ENCODE data around the gene KLK1. TPM values are rescaled to one million over a fixed set of nuclear protein-coding genes. Genes with fewer than 3 reads are reported as not detected.
"Not testable (repeated sequence)": the region's sequence is repeated elsewhere in the genome, so short reads cannot be mapped to it uniquely, and the experiment has no call there.

The KLK1 gene
- total RNA-seq, 5 donors from 2014 or later (not counting 1 experiment from before 2014, with no cell fraction given): 0.59 to 0.96 (median 0.60) TPM; not detected in 2

GRCh38 chr19:50779504-50780457, 43.8 kb downstream of the KLK1 start:
- CTCF ChIA-PET: interaction anchor here in 1 of 2 donors (1.1 kb wide), 1 partner anchor 243 kb away, joined by 3 read pairs; no protein-coding TSS in a partner anchor
- no peak overlapping the region for H3K27ac Mint-ChIP-seq
- H3K4me1 Mint-ChIP-seq: peaks cover 12 to 23% (median 12%) of the 10 kb centered on the region in 3 donors
- Histone ChIP-seq H3K36me3 (ENCODE audit: control insufficient read depth in 2 of 2, extremely low read depth in 1 of 2, insufficient read depth in 1 of 2, low read length in 1 of 2) (no peaks in the 10 kb centered on the region), H3K27ac (ENCODE audit: low read length) (no peak overlapping the region), H3K4me3 (ENCODE audit: control insufficient read depth in 1 of 2, extremely low read depth in 1 of 2, low read length in 1 of 2) (no peak overlapping the region), H3K27me3 (replicated peaks in 1 of 2; ENCODE audit: control insufficient read depth in 2 of 2, extremely low read depth in 1 of 2, insufficient read depth in 2 of 2, low read length in 1 of 2) (peaks cover 4 to 71% of the 10 kb centered on the region in 2 experiments), H3K9me3 (no peaks in the 10 kb centered on the region), H3K4me1 (ENCODE audit: control insufficient read depth in 1 of 2, extremely low read depth in 1 of 2, insufficient read depth in 2 of 2, low read length in 2 of 2) (peaks cover 0 to 16% of the 10 kb centered on the region in 2 experiments)
- ATAC-seq (replicated peaks in 1 of 4): no peak
- H3K27me3 Mint-ChIP-seq: peaks cover 64 to 66% of the 10 kb centered on the region in 2 donors
- POLR2A ChIA-PET: no interaction called here
- H3K9me3 Mint-ChIP-seq: no peaks in the 10 kb centered on the region
- no peak overlapping the region for H3K4me3 Mint-ChIP-seq
- 41% methylated on average over 18 of the region's 25 CpGs for WGBS (ENCODE audit: insufficient coverage)
- no peaks in the 10 kb centered on the region for H3K36me3 Mint-ChIP-seq
- no peak for DNase-seq

GRCh38 chr19:50778906-50779430, 44.6 kb downstream of the KLK1 start:
- Histone ChIP-seq H3K36me3 (ENCODE audit: control insufficient read depth in 2 of 2, extremely low read depth in 1 of 2, insufficient read depth in 1 of 2, low read length in 1 of 2) (no peaks in the 10 kb centered on the region), H3K4me1 (ENCODE audit: control insufficient read depth in 1 of 2, extremely low read depth in 1 of 2, insufficient read depth in 2 of 2, low read length in 2 of 2) (peaks cover 0 to 16% of the 10 kb centered on the region in 2 experiments), H3K27ac (ENCODE audit: low read length) (no peak overlapping the region), H3K9me3 (no peaks in the 10 kb centered on the region), H3K4me3 (ENCODE audit: control insufficient read depth in 1 of 2, extremely low read depth in 1 of 2, low read length in 1 of 2) (no peak overlapping the region), H3K27me3 (replicated peaks in 1 of 2; ENCODE audit: control insufficient read depth in 2 of 2, extremely low read depth in 1 of 2, insufficient read depth in 2 of 2, low read length in 1 of 2) (peaks cover 4 to 73% of the 10 kb centered on the region in 2 experiments)
- no peak for ATAC-seq (replicated peaks in 1 of 4)
- Mint-ChIP-seq H3K4me1 (peaks cover 12 to 23% (median 12%) of the 10 kb centered on the region in 3 donors), H3K4me3 (no peak overlapping the region), H3K27me3 (peaks cover 69 to 72% of the 10 kb centered on the region in 2 donors), H3K9me3 (no peaks in the 10 kb centered on the region), H3K36me3 (no peaks in the 10 kb centered on the region), H3K27ac (peak overlapping the region in 1 of 2 donors; percentile 67)
- WGBS (ENCODE audit: insufficient coverage): 81% methylated on average over 3 of the region's 7 CpGs
- DNase-seq: no peak
- ChIA-PET POLR2A (interaction anchor here in 1 of 2 donors (0.6 kb wide), 1 partner anchor 149 kb away, joined by 3 read pairs; no protein-coding TSS in a partner anchor), CTCF (no interaction called here)

DNA sequence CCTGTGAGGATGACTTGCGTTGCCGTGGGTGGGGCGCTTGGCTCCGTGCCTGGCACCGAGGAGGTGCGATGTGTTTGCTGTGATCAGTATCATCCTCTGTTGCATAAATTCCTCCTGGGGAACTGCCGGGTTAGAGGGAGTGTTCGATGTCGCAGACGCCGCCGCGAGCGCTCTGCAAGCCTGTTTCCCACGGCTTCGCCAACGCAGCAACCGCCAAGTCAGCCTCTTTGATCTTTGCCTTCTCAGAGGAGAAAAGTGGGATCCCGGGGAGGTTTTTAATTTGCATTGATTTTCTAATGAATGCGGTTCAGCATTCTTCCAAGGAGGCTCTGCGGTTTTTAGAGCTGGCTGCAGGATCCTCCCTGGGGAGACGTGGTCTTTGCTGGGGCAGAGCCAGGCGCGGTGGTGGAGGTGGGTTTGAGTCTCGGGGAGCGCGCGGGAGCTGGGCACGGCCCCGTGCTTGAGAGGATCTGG, 45.7 kb downstream of the KLK1 start:
- no peak overlapping the region for H3K27ac ChIP-seq (ENCODE audit: low read length)
- no peaks in the 10 kb centered on the region for H3K9me3 ChIP-seq
- Mint-ChIP-seq H3K27ac (no peak overlapping the region), H3K36me3 (no peaks in the 10 kb centered on the region), H3K4me3 (no peak overlapping the region), H3K4me1 (peaks cover 6 to 17% (median 6%) of the 10 kb centered on the region in 3 donors), H3K27me3 (peaks cover 70 to 74% of the 10 kb centered on the region in 2 donors), H3K9me3 (no peaks in the 10 kb centered on the region)
- 3% methylated on average over 25 of the region's 30 CpGs for WGBS (ENCODE audit: insufficient coverage)
- ChIA-PET POLR2A (no interaction called here), CTCF (interaction anchor here in 1 of 2 donors (0.5 kb wide), 1 partner anchor 118 kb away, joined by 3 read pairs; no protein-coding TSS in a partner anchor)
- H3K27me3 ChIP-seq (replicated peaks in 1 of 2; ENCODE audit: control insufficient read depth in 2 of 2, extremely low read depth in 1 of 2, insufficient read depth in 2 of 2, low read length in 1 of 2): peaks cover 4 to 74% of the 10 kb centered on the region in 2 experiments
- DNase-seq (no peak), ATAC-seq (replicated peaks in 1 of 4) (no peak)
- peaks cover 0 to 7% of the 10 kb centered on the region in 2 experiments for H3K4me1 ChIP-seq (ENCODE audit: control insufficient read depth in 1 of 2, extremely low read depth in 1 of 2, insufficient read depth in 2 of 2, low read length in 2 of 2)
- H3K36me3 ChIP-seq (ENCODE audit: control insufficient read depth in 2 of 2, extremely low read depth in 1 of 2, insufficient read depth in 1 of 2, low read length in 1 of 2): no peaks in the 10 kb centered on the region
- no peak overlapping the region for H3K4me3 ChIP-seq (ENCODE audit: control insufficient read depth in 1 of 2, extremely low read depth in 1 of 2, low read length in 1 of 2)

DNA sequence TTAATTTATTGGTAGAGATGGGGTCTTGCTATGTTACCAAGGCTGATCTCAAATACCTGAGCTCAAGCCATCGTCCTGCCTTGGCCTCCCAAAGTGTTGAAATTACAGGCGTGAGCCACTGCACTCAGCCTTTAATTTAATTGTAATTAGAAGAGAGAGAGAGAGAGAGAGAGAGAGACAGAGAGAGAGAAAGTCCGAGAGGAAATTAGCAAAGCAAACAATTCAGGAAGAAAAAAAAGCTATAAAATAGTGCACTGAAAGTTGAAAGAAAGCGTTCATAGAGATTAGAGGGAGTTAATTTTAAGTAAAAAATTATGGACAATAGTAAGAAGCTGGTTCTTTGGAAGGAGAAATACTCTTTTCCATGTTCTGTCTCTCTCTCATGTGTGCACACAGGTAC, 46.3 kb downstream of the KLK1 start:
- no peaks in the 10 kb centered on the region for H3K36me3 ChIP-seq (ENCODE audit: control insufficient read depth in 2 of 2, extremely low read depth in 1 of 2, insufficient read depth in 1 of 2, low read length in 1 of 2)
- DNase-seq: no peak
- ChIA-PET CTCF (interaction anchor here in 1 of 2 donors (0.5 to 0.8 kb wide), 2 partner anchors 112 to 407 kb away, joined by 3 to 4 read pairs; no protein-coding TSS in a partner anchor), POLR2A (no interaction called here)
- Mint-ChIP-seq H3K9me3 (no peaks in the 10 kb centered on the region), H3K4me1 (peaks cover 3 to 17% (median 6%) of the 10 kb centered on the region in 3 donors), H3K27me3 (peaks cover 65 to 71% of the 10 kb centered on the region in 2 donors), H3K36me3 (no peaks in the 10 kb centered on the region), H3K27ac (no peak overlapping the region), H3K4me3 (no peak overlapping the region)
- no peak overlapping the region for H3K27ac ChIP-seq (ENCODE audit: low read length)
- H3K9me3 ChIP-seq: no peaks in the 10 kb centered on the region
- WGBS (ENCODE audit: insufficient coverage): no CpG with 5 or more reads among the region's 4 CpGs
- H3K27me3 ChIP-seq (replicated peaks in 1 of 2; ENCODE audit: control insufficient read depth in 2 of 2, extremely low read depth in 1 of 2, insufficient read depth in 2 of 2, low read length in 1 of 2): peaks cover 4 to 69% of the 10 kb centered on the region in 2 experiments
- peaks cover 0 to 7% of the 10 kb centered on the region in 2 experiments for H3K4me1 ChIP-seq (ENCODE audit: control insufficient read depth in 1 of 2, extremely low read depth in 1 of 2, insufficient read depth in 2 of 2, low read length in 2 of 2)
- ATAC-seq (replicated peaks in 1 of 4): no peak
- H3K4me3 ChIP-seq (ENCODE audit: control insufficient read depth in 1 of 2, extremely low read depth in 1 of 2, low read length in 1 of 2): no peak overlapping the region

DNA sequence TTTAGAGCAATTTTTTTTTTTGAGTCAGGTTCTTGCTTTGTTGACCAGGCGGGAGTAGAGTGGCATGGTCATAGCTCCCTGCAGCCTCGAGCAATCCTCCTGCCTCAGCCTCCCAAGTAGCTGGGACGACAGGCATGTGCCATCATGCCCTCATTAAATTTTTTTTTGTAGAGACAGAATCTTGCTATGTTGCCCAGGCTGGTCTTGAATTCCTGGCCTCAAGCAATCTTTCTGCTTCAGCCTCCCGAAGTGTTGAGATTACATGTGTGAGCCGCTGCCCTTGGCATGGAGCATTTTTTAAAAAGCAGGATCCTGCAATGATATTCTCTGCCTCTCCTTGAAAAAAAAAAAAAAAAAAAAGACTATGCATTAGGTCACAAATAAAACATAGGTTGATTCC, 47.5 kb downstream of the KLK1 start:
- DNase-seq: no peak
- H3K4me1 ChIP-seq (ENCODE audit: control insufficient read depth in 1 of 2, extremely low read depth in 1 of 2, insufficient read depth in 2 of 2, low read length in 2 of 2): peaks cover 0 to 7% of the 10 kb centered on the region in 2 experiments

DNA sequence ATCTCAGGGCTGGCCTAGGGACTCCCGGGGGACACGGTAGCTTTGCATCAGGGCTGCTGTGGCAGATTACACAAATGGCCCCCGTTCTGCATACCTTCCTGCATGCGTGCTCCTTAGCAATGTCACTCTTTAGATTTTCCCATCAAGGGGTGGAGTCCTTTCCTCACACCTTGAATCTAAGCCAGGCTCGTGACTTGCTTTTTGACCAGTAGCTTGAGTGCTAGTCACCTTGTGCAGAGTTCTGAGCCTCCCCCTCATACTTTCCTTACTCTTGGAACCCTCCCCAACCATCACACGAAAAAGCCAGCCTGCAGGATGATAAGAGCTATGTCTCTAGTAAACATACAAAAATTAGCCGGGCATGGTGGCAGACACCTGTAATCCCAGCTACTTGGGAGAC, 50.1 kb downstream of the KLK1 start:
- Mint-ChIP-seq H3K27me3 (peaks cover 44 to 48% of the 10 kb centered on the region in 2 donors), H3K4me1 (peaks cover 3 to 11% (median 6%) of the 10 kb centered on the region in 3 donors)
- H3K27ac ChIP-seq (ENCODE audit: low read length); H3K4me3 Mint-ChIP-seq; H3K27ac Mint-ChIP-seq; H3K36me3 Mint-ChIP-seq; H3K4me3 ChIP-seq (ENCODE audit: control insufficient read depth in 1 of 2, extremely low read depth in 1 of 2, low read length in 1 of 2); ATAC-seq (replicated peaks in 1 of 4); DNase-seq; POLR2A ChIA-PET; CTCF ChIA-PET; H3K9me3 Mint-ChIP-seq; H3K36me3 ChIP-seq (ENCODE audit: control insufficient read depth in 2 of 2, extremely low read depth in 1 of 2, insufficient read depth in 1 of 2, low read length in 1 of 2); H3K9me3 ChIP-seq; H3K4me1 ChIP-seq (ENCODE audit: control insufficient read depth in 1 of 2, extremely low read depth in 1 of 2, insufficient read depth in 2 of 2, low read length in 2 of 2): not testable (repeated sequence)
- H3K27me3 ChIP-seq (replicated peaks in 1 of 2; ENCODE audit: control insufficient read depth in 2 of 2, extremely low read depth in 1 of 2, insufficient read depth in 2 of 2, low read length in 1 of 2): peaks cover 0 to 56% of the 10 kb centered on the region in 2 experiments
- 70% methylated on average over 3 of the region's 7 CpGs for WGBS (ENCODE audit: insufficient coverage)

More for the DNA sequence above, 47.5 kb downstream of the KLK1 start:
- POLR2A ChIA-PET: no interaction called here
- Mint-ChIP-seq H3K27me3 (peaks cover 65 to 66% of the 10 kb centered on the region in 2 donors), H3K36me3 (no peaks in the 10 kb centered on the region), H3K9me3 (no peaks in the 10 kb centered on the region), H3K4me3 (no peak overlapping the region), H3K27ac (no peak overlapping the region), H3K4me1 (peaks cover 3 to 17% (median 6%) of the 10 kb centered on the region in 3 donors)
- 78% methylated on average over 5 of the region's 5 CpGs for WGBS (ENCODE audit: insufficient coverage)
- no peaks in the 10 kb centered on the region for H3K36me3 ChIP-seq (ENCODE audit: control insufficient read depth in 2 of 2, extremely low read depth in 1 of 2, insufficient read depth in 1 of 2, low read length in 1 of 2)
- peaks cover 4 to 60% of the 10 kb centered on the region in 2 experiments for H3K27me3 ChIP-seq (replicated peaks in 1 of 2; ENCODE audit: control insufficient read depth in 2 of 2, extremely low read depth in 1 of 2, insufficient read depth in 2 of 2, low read length in 1 of 2)
- ATAC-seq (replicated peaks in 1 of 4): no peak
- no peak overlapping the region for H3K27ac ChIP-seq (ENCODE audit: low read length)
- no peaks in the 10 kb centered on the region for H3K9me3 ChIP-seq
- no peak overlapping the region for H3K4me3 ChIP-seq (ENCODE audit: control insufficient read depth in 1 of 2, extremely low read depth in 1 of 2, low read length in 1 of 2)
- CTCF ChIA-PET: no interaction called here
